Effector memory CD4-positive, alpha-beta T cell (primary cell): Measurements from ENCODE around the gene MTX1.

Experiments used
- DNase-seq, 3 donors: peaks; one replicate each; pipeline ENCODE4 v3.0.0-alpha.2; 2020
- H3K27ac ChIP-seq: 2 replicates; pipeline ENCODE4 v1.7.0; 2013; ENCODE audit warnings: mild to moderate bottlenecking, low read length, moderate library complexity; ENCODE audit not compliant: insufficient read depth, poor library complexity, severe bottlenecking
- H3K27me3 ChIP-seq: replicated peaks from 2 replicates; pipeline ENCODE4 v1.7.0; 2013; ENCODE audit warnings: mild to moderate bottlenecking, low read length; ENCODE audit not compliant: insufficient read depth, control insufficient read depth, poor library complexity, severe bottlenecking
- H3K36me3 ChIP-seq: 2 replicates; pipeline ENCODE4 v1.7.0; 2013; ENCODE audit warnings: mild to moderate bottlenecking, low read length, moderate library complexity; ENCODE audit not compliant: control insufficient read depth, insufficient read depth
- H3K4me1 ChIP-seq: 2 replicates; pipeline ENCODE4 v1.7.0; 2013; ENCODE audit warnings: low read length, mild to moderate bottlenecking; ENCODE audit not compliant: control insufficient read depth, insufficient read depth, poor library complexity, severe bottlenecking
- H3K4me3 ChIP-seq: 2 replicates; pipeline ENCODE4 v1.7.0; 2013; ENCODE audit warnings: low read length, low read depth, mild to moderate bottlenecking; ENCODE audit not compliant: insufficient read depth, poor library complexity, severe bottlenecking
- H3K9me3 ChIP-seq: 2 replicates; pipeline ENCODE4 v1.7.0; 2013; ENCODE audit warnings: mild to moderate bottlenecking, low read length, moderate library complexity; ENCODE audit not compliant: control insufficient read depth

Gene MTX1

DNA sequence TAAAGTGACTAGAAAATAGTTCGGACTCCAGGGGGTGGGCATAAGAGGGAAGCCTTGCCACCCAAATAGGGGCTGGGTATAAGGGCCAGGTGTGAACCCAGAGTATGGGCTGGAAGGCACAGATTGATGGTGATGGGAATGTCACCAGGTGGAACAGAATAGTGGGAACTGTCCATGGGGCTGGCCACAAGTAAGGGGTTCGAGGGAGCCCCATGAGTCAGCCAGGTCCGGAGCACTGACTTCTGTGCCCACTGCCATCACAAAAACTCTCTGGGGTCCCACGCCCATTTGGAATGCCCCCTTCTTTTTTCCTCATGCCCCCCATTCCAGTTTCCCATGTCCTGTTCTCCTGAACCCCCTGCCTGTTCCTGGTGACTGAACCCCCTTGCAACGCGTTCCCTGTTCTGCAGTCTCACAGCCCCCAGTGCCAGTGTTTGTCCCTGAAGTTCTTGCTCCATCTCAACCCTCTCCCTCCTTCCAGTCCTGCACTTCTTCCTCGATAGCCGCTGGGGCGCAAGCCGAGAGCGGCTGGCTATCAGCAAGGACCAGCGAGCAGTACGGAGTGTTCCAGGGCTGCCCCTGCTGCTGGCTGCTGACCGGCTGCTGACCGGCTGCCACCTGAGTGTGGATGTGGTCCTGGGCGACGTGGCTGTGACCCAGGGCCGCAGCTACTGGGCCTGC, 27.0 kb upstream of the MTX1 start:
- H3K4me3 ChIP-seq = no peak overlapping the region
- no peaks in the 10 kb centered on the region for H3K9me3 ChIP-seq
- no peak for DNase-seq

DNA sequence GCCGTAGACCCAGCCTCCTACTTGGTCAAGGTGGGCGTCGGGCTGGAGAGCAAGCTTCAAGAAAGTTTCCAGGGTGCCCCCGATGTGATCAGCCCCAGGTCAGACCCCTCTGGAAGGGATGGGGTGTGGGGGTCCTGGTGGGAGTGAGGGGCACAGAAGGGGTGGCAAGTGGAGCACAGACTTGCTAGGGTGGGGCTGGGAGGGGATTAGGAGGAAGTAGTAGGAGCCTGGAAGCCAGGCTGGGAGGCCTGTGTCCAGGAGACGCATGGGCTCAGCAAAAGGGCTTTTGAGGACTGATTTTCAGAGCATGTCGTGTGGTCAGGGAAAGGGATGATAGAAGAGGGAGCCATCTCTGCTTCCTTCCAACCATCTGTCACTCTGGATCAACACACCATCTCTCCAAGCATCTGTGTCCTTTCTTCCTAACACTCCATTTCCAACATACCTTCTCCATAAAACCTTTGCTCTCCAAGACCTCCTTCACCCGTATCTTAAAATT, 26.4 kb upstream of the MTX1 start:
- H3K36me3 ChIP-seq = peaks cover 36% of the 10 kb centered on the region
- H3K4me3 ChIP-seq = no peak overlapping the region
- no peak for DNase-seq

More for the DNA sequence above, 27.0 kb upstream of the MTX1 start:
- Histone ChIP-seq H3K36me3 (peaks cover 36% of the 10 kb centered on the region), H3K27ac (no peak overlapping the region), H3K27me3 (no peaks in the 10 kb centered on the region), H3K4me1 (peaks cover 6% of the 10 kb centered on the region)

DNA sequence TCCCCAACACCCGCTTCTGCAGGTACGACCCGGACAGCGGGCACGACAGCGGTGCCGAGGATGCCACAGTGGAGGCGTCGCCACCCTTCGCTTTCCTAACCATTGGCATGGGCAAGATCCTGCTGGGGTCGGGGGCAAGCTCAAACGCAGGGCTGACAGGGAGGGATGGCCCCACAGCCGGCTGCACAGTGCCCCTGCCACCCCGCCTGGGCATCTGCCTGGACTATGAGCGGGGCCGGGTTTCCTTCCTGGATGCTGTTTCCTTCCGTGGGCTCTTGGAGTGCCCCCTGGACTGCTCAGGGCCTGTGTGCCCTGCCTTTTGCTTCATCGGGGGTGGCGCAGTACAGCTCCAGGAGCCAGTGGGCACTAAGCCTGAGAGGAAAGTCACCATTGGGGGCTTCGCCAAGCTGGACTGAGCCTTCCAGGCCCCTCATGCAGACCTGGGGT, 24.7 kb upstream of the MTX1 start:
- Histone ChIP-seq H3K27me3 (no peaks in the 10 kb centered on the region), H3K4me1 (no peaks in the 10 kb centered on the region), H3K27ac (no peak overlapping the region), H3K4me3 (no peak overlapping the region), H3K9me3 (no peaks in the 10 kb centered on the region), H3K36me3 (peaks cover 27% of the 10 kb centered on the region)
- DNase-seq = no peak

More for the DNA sequence above, 26.4 kb upstream of the MTX1 start:
- Histone ChIP-seq H3K4me1 (peaks cover under 1% of the 10 kb centered on the region), H3K27me3 (no peaks in the 10 kb centered on the region), H3K9me3 (no peaks in the 10 kb centered on the region), H3K27ac (no peak overlapping the region)

DNA sequence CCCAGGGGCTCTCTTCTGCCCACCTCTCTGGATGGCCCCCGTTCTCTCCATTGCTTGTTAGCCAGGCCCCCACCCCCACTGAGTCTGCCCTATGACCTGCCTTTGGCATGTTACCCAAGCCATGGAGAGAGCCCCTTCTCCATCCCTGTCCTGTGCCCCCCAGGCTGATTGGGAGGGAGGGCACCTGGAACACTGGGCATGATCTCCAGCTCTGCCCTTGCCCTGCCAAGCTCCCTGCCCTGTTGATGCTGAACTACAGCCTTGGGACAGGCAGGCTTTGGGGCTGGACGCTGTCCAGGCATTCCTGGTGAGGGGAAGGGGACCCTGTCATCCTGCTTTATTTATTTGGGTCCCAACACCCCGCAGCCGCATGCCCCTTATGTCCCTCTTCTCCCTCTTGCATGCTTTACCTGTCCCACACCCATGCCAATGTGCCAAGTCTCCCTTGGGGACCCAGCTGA, 24.1 kb upstream of the MTX1 start:
- DNase-seq = no peak
- no peaks in the 10 kb centered on the region for H3K4me1 ChIP-seq
- no peak overlapping the region for H3K4me3 ChIP-seq
- no peaks in the 10 kb centered on the region for H3K9me3 ChIP-seq
- no peak overlapping the region for H3K27ac ChIP-seq
- no peaks in the 10 kb centered on the region for H3K27me3 ChIP-seq
- H3K36me3 ChIP-seq = peaks cover 21% of the 10 kb centered on the region

DNA sequence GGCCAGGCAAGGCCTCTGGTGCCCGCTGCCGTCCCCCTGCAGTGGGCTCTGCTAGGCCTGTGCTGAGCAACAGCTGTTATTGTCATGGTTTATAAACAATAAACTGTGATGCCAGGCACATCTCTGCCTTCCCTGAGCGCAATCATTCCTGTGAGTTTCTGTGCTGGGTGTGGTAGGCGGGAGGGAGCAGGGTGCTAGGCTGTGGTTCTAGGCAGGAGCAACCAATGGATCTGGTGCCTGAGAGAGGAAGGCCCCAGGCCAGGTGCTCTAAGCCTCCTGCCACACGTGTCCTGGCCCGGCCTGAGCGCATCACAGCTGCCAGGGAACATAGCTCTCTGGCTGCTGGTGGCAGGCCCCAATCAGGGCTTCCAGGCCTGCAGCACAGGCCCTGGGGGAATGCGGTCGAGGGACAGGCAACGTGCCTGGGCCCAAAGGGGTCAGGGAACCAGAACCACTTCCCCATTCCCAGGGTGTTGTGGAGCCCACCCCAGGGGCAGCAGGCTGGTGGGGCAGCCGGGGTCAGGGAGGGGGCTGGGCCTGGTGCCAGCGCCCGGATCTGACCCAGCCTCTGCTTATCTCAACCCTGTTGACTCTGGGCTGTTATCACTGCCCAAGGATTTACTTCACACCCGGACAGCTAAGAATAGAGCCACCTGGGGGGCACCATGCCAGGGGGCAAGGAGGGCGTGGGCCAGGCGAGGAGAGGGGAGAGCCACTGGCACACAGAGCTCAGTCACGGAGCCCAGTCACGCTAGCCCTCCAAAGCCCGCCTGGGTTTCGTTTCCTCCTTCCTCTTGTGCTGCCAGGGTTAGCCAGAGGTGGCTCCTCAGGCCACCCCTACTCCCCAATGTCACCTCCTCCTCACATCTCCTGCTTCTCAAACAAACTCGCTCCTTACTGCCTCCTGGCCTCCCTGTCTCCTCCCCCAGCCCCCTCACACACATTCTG, 23.4 kb upstream of the MTX1 start:
- no peak for DNase-seq
- Histone ChIP-seq H3K4me3 (no peak overlapping the region), H3K36me3 (peaks cover 14% of the 10 kb centered on the region), H3K27ac (no peak overlapping the region), H3K4me1 (no peaks in the 10 kb centered on the region), H3K27me3 (no peaks in the 10 kb centered on the region), H3K9me3 (no peaks in the 10 kb centered on the region)

DNA sequence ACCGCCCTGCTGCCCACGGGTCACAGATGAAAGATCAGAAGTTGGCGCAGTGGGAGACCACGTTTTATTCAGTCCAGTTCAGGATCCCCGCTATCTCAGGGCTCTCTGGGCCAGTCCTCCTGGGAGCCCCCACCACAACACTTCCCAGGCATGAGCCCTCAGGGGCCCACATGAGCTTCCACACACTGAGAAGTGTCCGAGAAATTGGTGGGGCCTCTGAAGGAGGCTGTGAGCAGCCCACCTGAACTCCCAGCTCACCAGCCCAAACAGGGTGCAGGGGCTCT, 22.8 kb upstream of the MTX1 start:
- no peaks in the 10 kb centered on the region for H3K9me3 ChIP-seq
- H3K27ac ChIP-seq = no peak overlapping the region
- H3K4me1 ChIP-seq = no peaks in the 10 kb centered on the region
- H3K4me3 ChIP-seq = no peak overlapping the region
- DNase-seq = no peak
- no peaks in the 10 kb centered on the region for H3K27me3 ChIP-seq
- H3K36me3 ChIP-seq = peaks cover 14% of the 10 kb centered on the region

DNA sequence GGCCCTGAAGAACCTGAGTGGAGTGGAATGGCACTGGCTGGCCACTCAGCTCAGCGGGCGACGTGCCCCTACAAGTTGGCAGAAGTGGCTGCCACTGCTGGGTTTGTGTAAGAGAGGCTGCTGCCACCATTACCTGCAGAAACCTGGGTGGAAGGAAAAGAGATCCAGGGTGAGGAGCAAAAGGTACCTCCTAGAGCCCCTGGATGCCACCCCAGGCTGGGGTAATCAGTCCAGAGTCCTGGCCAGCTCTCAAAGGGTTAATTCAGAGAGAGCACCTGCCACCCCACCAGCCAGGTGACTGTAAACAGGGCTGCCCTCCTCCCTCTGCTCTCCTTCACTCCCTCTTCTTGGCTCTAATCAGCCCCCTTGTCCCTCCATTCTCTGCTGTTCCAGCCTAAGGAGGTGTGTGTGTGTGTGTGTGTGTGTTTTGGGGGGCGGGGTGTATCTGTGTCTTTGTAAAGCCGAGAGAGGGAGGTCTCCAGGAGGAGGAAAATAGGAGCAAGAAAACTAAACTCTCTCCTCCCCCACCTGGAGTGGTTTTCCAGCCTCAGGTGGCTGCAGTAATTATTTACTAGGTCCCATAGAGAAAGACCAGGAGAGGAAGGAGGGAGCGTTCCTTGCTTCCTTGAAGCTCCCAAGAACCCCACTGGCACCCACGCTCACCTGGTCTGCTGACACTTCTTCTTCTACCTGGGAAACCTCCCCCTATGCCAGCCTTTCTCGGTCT, 22.3 kb upstream of the MTX1 start:
- no peaks in the 10 kb centered on the region for H3K4me1 ChIP-seq
- no peaks in the 10 kb centered on the region for H3K27me3 ChIP-seq
- H3K27ac ChIP-seq = no peak overlapping the region
- no peak for DNase-seq
- no peaks in the 10 kb centered on the region for H3K9me3 ChIP-seq
- peaks cover 11% of the 10 kb centered on the region for H3K36me3 ChIP-seq
- no peak overlapping the region for H3K4me3 ChIP-seq

DNA sequence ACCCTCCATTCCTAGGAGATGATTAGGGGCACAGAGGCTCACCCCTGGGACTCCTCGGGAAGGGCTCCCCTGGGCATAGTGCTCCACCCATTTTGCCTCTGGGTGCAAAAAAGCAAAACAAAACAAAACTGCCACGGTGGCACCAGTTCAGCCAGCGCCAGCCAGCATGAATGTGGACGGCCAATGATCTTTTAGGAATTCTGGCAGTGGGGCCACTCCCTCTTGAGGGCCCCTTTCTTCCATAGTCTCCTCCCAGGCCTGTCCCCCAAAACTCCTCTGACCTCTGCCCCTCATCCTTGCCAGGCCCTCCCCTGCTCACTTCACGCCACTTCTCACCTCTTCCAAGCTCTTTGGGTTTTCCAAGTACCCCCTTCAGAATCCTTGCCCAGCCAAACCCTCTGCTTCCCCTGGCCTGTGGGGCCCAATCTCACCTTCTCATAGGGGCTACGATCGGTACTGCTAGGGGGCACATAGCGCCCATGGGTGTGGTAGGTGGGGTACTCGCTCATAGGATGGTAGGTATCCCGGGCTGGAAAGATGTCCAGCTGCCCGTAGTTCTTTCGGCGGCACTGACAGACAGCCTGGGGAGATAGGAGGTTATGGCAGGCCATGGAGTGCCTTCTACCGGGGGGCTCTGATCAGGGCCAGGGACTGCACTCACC, 21.6 kb upstream of the MTX1 start:
- H3K9me3 ChIP-seq = no peaks in the 10 kb centered on the region
- DNase-seq = no peak
- H3K27ac ChIP-seq = no peak overlapping the region
- H3K27me3 ChIP-seq = no peaks in the 10 kb centered on the region
- no peak overlapping the region for H3K4me3 ChIP-seq
- peaks cover 5% of the 10 kb centered on the region for H3K36me3 ChIP-seq
- H3K4me1 ChIP-seq = peaks cover 1% of the 10 kb centered on the region

DNA sequence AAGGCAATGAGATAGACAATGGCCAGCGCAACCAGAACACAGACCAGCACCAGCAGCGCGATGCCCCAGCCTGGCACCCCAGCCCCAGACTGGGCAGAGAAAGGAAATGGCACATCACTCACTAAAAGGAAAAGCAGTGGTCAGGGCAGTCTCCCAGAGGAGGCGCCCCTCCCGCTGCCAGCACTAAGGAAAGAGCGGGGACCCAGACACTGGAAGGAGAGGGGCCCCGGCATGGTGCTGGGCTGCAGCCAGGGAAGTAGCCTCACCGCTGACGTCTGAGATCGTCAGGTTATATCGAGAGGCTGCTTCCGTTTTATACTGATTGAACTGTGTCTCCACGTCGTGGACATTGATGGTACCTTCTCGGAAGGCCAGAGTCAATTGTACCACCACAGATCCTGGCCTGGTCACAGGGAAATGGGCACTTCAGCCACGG, 21.0 kb upstream of the MTX1 start:
- Histone ChIP-seq H3K27ac (no peak overlapping the region), H3K9me3 (no peaks in the 10 kb centered on the region), H3K4me3 (no peak overlapping the region), H3K36me3 (no peaks in the 10 kb centered on the region), H3K27me3 (no peaks in the 10 kb centered on the region), H3K4me1 (peaks cover 7% of the 10 kb centered on the region)
- no peak for DNase-seq
